Prostate gland (tissue), 2 donors: ENCODE results near the gene FNDC3B.

Experiments used
- POLR2A ChIP-seq: fragments of 450-650 bp; IDR thresholded peaks from one replicate; pipeline ENCODE4 v1.6.1; 2016; ENCODE audit warnings: antibody characterized with exemption, mild to moderate bottlenecking
- TF ChIP-seq, protein P1 (sequence below), 4 experiments: fragments of 200-600 bp in 2 of 4; fragments of 450-650 bp in 2 of 4; sonication (generic) in 2 of 4; IDR thresholded peaks; 1 replicate in 3 of 4; 2 replicates in 1 of 4; pipeline ENCODE4 v1.5.1; 2016 to 2019; ENCODE audit warnings: antibody characterized with exemption in 4 of 4, mild to moderate bottlenecking in 2 of 4, moderate library complexity in 2 of 4

DNA sequence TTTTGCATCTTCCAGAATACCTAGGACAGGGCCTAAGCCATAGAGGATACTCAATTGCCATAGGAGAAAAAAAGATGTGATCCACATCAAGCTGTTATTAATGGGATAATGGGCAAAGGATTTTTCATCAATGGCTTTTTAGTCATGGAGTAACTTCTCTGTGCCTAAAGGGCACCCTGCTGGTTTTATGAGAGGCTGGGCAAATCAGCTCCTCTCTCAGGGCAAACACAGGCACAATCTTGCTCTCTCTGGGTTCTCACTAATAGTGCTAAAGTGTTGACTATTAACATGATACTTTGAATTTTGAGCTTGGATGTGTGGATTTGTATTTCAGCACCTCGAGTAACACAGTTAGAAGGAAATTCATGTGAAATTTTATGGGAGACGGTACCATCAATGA, 341.3 kb downstream of the FNDC3B start:
- TF ChIP-seq, protein P1, sequence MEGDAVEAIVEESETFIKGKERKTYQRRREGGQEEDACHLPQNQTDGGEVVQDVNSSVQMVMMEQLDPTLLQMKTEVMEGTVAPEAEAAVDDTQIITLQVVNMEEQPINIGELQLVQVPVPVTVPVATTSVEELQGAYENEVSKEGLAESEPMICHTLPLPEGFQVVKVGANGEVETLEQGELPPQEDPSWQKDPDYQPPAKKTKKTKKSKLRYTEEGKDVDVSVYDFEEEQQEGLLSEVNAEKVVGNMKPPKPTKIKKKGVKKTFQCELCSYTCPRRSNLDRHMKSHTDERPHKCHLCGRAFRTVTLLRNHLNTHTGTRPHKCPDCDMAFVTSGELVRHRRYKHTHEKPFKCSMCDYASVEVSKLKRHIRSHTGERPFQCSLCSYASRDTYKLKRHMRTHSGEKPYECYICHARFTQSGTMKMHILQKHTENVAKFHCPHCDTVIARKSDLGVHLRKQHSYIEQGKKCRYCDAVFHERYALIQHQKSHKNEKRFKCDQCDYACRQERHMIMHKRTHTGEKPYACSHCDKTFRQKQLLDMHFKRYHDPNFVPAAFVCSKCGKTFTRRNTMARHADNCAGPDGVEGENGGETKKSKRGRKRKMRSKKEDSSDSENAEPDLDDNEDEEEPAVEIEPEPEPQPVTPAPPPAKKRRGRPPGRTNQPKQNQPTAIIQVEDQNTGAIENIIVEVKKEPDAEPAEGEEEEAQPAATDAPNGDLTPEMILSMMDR (IDR thresholded peaks at IDR 0.05) = no peak
- no peak for TF ChIP-seq POLR2A
